ENCODE results near the gene KDM3B.
"Not testable (repeated sequence)": the region's sequence is repeated elsewhere in the genome, so short reads cannot be mapped to it uniquely, and the experiment has no call there.

Gene KDM3B

GRCh38 chr5:138352071-138352721 lies at the start of gene KDM3B:
Gene KDM3B, plus strand, starts transcription at chr5:138352685. Its CDS starts 111 bp downstream, at chr5:138352796.
- peak; percentile 60 for DNase-seq (ENCODE audit: low read depth)

GRCh38 chr5:138303372-138303771 lies 49.1 kb upstream of the KDM3B start:
- peak; percentile 15 for DNase-seq (ENCODE audit: low read depth)

- DNase-seq (ENCODE audit: low read depth), result no peak
Measured at GRCh38 chr5:138305797-138306196, 46.7 kb upstream of the KDM3B start.

GRCh38 chr5:138315751-138316278 lies 36.7 kb upstream of the KDM3B start:
- DNase-seq (ENCODE audit: low read depth), result no peak

GRCh38 chr5:138316355-138316754 lies 36.1 kb upstream of the KDM3B start:
- DNase-seq (ENCODE audit: low read depth), result no peak

GRCh38 chr5:138318211-138318610 lies 34.3 kb upstream of the KDM3B start:
- DNase-seq (ENCODE audit: low read depth), result not testable (repeated sequence)

GRCh38 chr5:138330813-138331448 lies 21.6 kb upstream of the KDM3B start:
- DNase-seq (ENCODE audit: low read depth), result no peak

GRCh38 chr5:138331449-138332368 lies 20.8 kb upstream of the KDM3B start, which contains the start of gene CDC25C:
Gene CDC25C, minus strand, starts transcription at chr5:138331804. Its CDS starts 624 bp downstream, at chr5:138331180.
- DNase-seq (ENCODE audit: low read depth), result peak; percentile 99

- no peak for DNase-seq (ENCODE audit: low read depth)
Measured at GRCh38 chr5:138334867-138335447, 17.5 kb upstream of the KDM3B start.

GRCh38 chr5:138336952-138337684 lies 15.4 kb upstream of the KDM3B start:
- peak; percentile 43 for DNase-seq (ENCODE audit: low read depth)

- peak; percentile 85 for DNase-seq (ENCODE audit: low read depth)
Measured at GRCh38 chr5:138337685-138338410, 14.6 kb upstream of the KDM3B start, which contains the start of gene FAM53C. Gene FAM53C, plus strand, starts transcription at chr5:138338266. Its CDS starts 3,070 bp downstream, at chr5:138341336.

- no peak for DNase-seq (ENCODE audit: low read depth)
Measured at GRCh38 chr5:138338411-138339090, 13.9 kb upstream of the KDM3B start.

- DNase-seq (ENCODE audit: low read depth), result no peak
Measured at GRCh38 chr5:138339091-138339456, 13.4 kb upstream of the KDM3B start.

GRCh38 chr5:138339464-138339863 lies 13.0 kb upstream of the KDM3B start:
- DNase-seq (ENCODE audit: low read depth), result no peak

GRCh38 chr5:138340008-138340407 lies 12.5 kb upstream of the KDM3B start:
- DNase-seq (ENCODE audit: low read depth), result no peak

GRCh38 chr5:138344887-138345622 lies 7.4 kb upstream of the KDM3B start:
- DNase-seq (ENCODE audit: low read depth), result no peak

GRCh38 chr5:138346889-138347288 lies 5.6 kb upstream of the KDM3B start:
- DNase-seq (ENCODE audit: low read depth), result no peak

- DNase-seq (ENCODE audit: low read depth), result no peak
Measured at GRCh38 chr5:138349852-138350562, 2.5 kb upstream of the KDM3B start.

- no peak for DNase-seq (ENCODE audit: low read depth)
Measured at GRCh38 chr5:138350563-138350890, 2.0 kb upstream of the KDM3B start.
